ENCODE measurements around the gene POLR1D.
A peak's percentile ranks its signal among the peaks of the same experiment; 100 is the strongest.

Gene POLR1D, protein sequence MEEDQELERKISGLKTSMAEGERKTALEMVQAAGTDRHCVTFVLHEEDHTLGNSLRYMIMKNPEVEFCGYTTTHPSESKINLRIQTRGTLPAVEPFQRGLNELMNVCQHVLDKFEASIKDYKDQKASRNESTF

DNA sequence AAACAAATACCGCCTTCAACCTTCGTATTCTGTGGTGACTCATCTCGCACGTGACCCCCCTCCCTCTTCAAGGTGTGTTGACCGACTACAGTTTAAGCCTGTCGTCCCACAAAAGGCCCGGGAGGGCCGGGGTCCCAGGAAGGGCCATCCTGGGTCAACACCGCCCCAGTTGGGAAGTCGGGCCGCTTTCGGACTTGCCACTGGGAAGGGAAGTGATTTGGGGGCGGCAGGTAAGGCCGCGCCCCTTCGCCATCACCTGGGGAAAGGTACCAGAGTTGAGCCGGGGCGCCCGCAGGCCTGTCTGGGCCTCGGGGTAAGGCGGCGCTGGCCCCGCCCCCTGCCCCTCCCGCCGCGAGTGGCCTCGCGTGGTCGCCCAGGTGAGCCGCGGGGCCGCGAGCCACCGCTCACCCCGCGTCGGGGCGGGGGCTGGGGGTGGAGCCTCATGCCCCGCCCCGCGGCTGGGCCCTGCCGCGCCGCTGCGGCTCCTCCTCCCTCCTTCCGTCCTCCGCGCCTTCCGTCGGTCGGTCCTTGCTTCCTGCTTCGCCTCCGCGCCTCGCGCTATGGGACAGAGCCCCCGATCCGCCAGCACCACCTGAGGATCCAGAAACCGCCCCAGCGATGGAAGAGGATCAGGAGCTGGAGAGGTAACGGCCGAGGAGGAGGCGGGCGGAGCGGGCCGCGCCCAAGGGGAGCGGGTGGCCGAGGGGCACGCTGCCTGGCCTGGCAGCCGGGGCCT lies at the start of gene POLR1D:
POLR1D (plus strand) TSS at position 527 of the 736 bp plus-strand sequence; CDS start at position 619, 92 bp downstream.
- DNase-seq, result peak; percentile 66

DNA sequence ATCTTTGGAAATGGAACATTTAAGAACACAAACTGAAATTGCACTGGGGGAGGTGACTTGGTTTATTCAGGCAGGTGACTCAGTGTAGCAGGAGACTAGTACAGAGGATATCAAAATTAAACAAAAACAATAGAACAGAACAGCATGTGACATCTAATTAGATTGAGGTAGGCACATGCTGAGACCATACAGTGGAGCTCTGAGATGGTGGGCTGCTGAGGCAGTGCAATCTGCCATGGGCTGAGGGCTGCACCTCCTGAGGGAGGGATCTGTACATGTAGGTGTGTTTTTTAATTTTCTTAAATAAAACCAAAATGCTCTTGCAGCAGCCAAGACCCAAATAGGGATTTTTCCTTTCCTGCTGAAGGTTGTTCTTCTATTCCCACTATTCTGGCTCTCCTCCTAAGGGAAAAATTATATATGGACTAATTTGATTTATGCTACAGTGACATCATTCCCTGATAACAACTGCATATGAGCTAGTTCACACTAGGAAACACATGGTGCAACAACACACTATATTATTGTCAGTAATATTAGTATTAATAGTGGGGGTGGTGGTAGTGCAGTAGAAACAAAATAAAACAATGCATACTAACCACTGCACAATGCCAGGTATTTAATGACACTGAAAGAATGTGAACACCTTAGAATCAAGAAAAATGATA lies 49.3 kb upstream of the POLR1D start:
- no peak for DNase-seq

DNA sequence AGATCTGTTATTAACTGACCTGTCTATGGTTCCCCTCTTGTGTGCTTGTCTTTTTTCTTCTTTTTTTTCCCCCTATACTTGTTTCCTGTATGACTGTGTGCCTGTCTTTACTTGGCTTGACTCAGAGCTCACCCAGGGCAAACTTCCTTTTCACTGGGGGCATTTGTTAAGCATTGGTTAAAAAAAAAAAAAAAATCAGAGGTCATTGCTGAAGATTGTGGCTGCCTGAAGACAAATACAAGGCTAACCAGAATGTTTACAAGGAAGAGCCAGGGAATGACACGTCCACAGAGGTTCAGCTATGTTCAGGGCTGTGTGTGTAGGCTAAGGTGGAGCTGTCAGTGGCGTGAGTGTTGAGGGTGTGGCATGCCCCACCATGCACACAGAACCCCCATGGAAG lies 48.4 kb upstream of the POLR1D start:
- peak; percentile 4 for DNase-seq

DNA sequence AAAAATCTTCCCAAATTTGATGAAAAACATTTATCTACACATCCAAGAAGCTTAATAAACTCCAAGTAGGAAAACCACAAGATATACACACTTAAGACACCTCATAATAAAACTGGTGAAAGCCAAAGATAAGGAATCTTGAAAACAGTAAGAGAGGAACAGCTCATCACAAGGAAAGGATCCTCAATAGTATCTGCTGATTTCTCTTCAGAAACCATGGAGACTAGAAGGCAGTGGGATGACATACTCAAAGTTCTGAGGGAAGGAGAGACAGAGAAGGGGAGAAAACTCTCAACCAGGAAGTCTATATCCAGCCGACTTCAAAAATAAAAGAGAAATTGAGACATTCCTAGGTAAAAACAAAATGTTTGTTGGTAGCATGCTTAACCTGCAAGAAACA lies 47.0 kb upstream of the POLR1D start:
- no peak for DNase-seq

DNA sequence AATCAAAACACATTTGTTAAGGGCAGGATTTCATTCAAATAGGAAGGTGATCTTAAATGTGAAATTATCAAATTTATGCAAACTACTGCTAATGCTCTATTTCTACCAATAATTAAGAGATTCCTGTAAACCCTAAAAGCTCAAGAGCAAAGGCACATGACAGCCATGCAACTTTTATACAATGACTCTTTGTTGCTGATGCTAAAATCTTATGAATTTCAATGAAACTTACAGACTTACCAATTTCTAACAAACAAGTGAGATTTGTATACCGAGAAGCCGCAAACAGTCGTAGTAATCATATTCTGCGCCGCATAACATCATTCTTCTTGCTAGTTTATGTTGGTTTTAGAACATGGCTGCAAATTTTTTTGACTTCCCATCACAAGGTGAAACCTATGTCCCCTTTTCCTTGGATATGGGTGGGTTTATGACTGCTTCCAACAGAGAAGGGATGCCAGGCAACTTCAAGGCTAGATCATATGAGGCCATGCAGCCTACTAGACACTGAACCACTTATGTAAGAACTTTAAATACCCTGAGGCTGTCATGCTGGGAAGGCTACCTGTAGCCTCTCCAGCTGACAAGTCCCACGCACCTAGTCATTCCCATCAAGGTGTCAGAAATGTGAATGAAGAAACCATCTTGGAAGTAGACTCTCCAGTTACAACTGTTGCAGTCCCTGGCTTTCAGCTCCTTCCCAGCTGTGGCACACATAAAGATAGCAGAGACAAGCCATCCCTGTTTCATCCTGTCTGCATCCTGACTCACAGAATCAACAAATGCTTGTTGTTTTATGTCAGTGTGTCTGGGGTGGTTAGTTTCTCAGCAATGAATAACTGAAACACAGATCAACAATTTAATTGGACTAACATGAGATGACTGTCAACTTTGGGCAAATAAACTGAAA lies 43.3 kb upstream of the POLR1D start:
- DNase-seq, result no peak

DNA sequence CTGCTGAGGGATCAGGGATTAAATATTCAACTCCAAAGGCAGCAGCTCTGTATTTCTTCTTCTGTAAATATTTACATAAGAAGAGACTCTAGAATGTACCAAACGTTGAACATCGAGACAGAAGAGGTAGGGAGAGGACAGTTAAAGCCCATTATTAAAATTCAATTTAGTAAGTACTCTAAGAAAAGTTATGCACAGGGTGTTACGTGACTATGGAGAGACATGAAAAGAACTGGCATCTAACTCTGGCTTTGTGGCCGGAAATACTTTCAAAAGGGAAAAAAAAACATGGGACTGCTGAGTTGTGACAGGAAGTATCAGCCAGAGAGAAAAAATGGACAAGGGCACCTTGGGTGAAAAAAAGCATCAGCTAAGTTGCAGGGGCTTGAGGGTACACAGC lies 38.0 kb upstream of the POLR1D start:
- no peak for DNase-seq

DNA sequence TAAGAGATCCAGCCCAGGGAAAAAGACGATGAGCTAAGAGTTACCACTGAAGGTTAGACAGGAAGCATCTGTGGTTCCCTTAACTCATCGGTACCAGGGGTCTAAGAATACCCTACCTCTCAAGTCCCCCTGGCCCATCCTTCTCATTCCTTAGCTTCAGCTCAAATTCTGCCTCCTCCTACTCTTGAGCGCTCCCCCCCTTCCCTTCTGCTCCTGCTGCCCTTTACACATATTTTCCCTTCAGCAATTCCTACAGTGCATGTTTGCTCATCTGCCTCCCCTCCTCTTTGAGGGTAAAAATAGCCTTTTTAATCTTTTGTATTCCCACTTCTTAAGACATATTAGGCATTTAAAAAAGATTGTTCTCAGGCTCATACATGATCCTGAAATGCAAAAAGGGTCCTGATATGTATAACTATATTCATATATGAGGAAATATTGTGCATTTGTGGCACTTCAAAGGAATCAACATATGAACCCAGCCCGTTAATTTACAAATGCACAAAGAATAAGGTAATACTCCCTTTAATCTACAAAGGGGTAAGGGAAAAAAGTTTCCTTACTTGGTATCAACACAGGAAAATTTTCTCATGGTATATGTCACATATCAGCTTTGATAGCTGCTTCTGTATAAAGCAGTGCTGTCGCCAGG lies 34.5 kb upstream of the POLR1D start:
- no peak for DNase-seq

DNA sequence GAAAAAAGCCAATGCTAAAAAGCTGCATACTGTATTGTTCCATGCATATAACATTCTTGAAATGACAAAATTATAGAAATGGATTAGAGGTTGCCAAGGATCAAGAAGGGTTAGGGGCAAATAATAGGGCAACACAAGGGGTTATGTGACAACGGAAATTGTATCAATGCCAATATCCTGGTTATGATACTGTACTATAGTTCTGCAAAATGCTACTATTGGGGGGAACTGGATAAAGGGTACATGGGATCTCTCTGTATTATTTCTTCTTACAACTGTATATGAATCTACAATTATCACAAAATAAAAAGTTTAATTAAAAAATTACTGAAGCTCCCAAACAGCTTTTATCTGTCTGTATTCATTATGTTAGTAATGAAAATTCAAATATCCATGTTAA lies 33.3 kb upstream of the POLR1D start:
- no peak for DNase-seq

DNA sequence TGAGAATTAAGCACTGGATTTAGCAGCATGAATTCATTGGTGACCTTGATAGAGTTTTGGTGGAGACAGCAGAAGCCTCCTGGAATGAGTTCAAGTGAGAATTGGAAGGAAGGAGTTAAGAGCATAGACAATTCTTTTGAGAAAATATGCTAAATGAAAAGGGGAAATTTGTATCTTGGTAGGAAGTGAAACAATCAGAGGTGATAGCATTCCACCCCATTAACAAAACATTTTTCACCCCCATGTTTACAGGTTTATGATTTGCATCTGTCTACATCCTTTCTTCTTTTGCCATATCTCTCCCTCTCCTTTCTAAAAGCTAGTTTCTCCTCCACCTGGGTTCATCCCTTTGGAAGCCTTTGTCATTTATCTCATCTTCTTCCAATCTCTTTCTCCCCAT lies 28.8 kb upstream of the POLR1D start:
- DNase-seq, result no peak

DNA sequence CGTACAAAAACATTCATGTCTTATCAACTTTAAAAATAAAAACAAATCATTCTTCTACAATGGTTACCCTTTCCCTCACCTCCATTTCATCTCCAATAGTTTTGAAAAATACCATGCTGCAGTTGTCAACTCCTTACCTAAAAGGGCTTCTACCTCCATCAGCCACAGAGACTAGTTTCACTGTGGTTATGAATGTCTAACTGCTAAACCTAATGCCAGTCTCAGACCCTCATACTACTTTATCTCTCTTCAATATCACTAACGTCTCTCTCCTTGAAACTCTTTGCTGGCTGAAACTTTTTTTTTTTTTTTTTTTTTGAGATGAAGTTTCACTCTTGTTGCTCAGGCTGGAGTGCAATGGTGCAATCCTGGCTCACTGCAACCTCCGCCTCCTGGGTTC lies 28.4 kb upstream of the POLR1D start:
- no peak for DNase-seq

DNA sequence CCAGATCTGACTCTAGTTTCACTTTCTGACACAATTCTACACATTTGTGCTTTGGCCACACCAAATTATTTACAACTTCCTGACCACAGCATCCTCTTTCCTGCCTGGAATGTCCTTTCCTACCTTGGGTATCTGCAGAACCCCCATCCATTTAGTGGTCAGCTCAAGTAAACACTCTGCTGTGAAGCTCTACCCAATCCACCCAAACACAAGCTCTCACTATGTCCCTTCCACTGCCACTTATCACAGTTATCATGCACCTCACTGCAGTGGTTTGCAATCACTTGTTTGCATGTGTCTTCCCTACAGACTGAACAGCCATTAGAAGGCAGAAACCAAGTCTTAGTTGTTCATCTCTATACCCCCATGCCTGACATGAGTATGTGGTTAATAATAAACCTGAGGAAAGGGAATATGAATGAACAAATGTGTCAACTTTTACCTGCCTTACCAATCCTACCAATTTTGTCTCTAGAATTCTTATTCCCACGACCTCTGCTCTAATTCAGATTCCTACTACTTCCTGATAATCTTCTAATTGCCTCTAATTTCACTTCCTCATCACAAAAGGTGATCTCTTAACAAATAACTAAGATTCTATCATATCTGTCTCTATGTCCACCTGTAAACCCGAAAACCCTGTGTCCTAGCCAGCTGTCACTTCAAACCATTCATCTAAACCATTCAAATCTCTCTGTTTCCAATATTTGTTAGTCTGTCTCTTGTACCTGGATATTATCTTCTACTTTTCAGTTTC lies 26.5 kb upstream of the POLR1D start:
- no peak for DNase-seq

DNA sequence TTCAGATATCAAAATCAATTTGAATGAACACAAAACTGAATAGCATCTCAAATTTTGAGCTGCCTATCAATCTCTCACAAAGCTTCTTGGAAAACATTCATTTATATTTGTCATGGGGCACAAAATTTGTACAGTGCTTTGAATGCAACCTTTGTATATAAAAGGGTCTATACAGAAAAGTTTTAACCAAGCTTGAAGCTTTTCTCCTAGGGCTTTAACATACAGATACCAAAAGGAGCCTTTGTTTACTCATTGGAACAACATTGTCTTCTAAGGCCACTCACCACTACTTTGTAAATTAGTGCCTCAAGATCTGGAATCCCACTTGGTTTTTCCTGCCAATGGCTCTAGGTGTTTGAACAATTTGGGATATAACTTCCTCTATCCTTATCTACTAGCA lies 22.6 kb upstream of the POLR1D start:
- DNase-seq, result no peak

DNA sequence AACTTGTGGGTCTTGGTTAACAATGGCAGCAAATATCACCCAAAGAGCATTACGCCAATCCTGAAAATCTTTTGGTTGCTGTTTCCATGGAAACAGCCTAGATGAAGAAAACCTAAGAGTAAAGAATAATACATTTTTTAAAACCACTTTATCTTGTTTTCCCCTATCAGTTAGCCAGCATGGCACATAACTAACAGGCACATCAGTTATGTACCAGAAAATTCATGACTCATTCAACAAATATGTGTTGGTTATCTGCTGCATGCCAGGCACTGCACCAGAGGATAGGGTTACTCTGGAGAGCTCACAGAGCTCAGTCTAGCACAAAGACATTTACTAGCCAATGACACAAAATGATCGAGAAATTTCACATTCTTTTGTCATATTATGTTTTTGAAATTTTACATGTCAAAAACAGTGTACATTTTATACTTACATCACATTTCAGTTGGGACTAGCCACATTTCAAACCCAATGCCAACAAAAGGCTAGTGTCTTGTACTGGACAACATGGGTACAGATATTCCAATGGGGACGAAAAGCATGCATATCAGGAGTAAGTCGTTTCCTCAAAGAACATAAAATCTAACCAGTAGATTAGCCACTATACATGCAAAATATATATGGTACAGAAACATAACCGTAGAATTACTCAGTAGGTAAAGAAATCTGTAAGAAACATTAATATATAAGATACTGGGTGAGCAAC lies 21.7 kb upstream of the POLR1D start:
- DNase-seq, result peak; percentile 69

DNA sequence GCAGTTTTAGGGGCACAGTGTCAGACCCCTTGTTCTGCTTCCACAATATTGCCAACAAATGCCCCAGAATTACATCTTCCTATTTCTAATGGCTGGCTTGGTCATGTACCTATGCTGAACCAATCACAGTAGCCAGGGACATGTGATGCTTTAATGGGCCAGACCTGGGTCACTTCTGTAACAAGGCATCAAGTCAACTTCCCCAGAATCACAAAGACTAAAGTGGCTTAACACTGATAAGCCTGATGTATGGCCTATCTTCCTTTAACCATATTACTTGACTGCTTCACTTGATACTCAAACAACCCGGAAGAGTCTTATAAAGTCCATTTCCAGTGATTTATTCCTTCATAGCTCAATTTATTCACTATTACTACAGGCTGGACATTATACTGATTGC lies 21.0 kb upstream of the POLR1D start:
- no peak for DNase-seq

DNA sequence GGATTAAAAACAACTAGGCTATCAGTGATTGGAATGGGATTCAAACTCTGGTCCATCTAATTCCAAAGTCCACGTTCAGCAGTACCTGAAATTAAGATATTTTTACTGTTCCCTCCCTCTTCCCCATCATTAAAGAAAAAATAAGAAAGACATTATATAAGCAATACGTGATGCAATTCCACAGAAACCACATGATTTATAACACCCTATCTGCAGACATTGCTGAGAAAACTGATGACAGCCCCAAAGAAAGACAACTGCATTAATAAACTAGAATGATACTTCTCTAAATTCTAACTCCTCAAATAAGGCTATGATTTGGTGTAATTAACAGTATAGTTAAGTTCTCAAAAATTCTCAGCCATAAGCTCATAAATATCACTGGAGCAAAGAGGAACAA lies 20.5 kb upstream of the POLR1D start:
- no peak for DNase-seq

DNA sequence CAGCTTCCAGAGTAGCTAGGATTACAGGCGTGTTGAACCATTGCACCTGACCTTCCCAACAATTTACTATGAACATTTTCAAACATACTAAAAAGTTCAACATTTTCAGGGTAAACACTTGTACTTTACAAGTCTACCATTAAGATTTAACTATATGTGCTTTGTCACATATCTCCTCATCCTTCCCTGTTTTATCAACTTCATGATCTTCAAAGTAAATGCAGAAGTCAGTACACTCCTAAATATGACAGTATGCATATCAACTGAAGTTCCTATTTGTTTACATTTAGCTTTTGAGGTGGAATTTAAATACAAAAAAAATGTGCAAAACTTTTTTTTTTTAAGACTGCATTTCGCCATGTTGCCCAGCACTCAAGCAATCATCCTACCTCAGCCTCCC lies 19.9 kb upstream of the POLR1D start:
- DNase-seq, result no peak

DNA sequence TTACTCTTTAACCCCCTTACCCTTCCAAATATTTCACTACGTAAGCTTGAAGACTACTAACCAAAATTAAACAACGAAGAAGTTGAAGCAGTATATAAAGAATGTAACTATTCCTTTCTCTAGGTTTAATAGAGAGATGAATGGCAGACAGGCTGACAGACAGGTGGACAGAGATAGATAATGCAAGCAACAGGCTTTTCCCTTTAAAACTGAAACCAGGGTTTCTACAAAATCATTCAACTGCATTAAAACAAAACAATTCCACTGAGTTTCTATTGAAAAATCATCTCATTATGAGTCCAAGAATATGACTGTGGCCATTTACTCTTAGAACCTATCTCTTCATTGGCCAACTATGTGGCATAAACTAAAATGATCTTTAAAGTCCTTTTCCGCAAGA lies 16.6 kb upstream of the POLR1D start:
- DNase-seq, result no peak

DNA sequence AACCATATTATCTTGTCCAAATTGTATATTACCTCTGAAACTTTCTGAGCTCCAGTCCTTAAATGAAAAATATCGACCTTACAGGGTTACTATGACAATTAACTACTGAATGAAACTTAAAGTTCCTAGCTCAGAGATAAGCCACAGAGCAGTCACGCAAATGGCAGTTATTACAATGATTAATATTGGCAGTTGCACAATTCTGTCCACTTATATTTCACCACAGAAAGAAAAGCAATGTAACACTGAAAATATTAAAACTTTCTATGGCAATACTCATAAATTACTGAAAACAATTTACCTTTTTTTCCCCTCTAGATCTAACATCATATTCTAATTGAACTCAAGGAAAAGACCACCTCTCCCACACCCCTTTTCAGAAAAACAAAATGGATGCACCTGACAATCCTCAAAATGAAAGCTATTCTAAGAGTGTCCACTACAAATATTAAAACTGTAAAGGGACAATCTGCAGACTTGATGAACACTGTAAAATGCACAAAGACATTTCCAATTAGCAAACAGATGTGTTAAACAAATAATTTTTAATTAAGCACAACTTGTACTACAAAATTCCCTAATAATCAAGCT lies 16.0 kb upstream of the POLR1D start:
- no peak for DNase-seq

DNA sequence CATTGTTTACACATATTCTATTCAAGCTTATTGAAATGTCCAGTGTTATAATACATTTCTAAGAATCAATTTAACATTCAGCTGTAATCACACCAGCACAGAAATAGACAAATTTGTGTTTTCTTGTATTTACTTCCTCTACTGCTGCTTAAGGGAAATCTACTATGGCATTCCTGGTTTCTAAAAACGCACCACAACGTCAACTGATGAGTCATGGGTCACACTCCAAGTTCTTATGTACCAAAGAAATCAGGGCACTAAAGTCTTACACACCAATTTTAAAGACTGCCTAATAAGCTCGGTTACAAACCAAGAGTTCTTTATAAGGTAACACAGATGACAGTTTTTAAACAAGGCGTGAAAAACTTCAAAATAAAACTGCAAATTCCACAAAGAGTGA lies 14.6 kb upstream of the POLR1D start:
- peak; percentile 31 for DNase-seq

DNA sequence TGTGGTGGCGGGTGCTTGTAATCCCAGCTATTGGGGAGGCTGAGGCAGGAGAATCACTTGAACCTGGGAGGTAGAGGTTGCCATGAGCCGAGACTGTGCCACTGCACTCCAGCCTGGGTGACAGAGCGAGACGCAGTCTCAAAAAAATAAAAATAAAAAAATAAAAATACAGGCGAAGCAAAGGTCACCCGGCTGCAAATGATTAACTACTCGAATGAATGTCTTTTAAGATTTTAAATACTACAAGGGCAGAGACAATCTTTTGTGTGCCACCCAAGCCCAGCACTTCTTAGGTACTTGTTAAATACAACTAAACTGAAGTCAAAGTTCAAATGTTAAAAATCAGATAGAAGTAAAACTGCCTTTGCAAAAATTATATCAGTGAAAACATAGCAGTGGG lies 8.1 kb upstream of the POLR1D start:
- DNase-seq, result no peak

DNA sequence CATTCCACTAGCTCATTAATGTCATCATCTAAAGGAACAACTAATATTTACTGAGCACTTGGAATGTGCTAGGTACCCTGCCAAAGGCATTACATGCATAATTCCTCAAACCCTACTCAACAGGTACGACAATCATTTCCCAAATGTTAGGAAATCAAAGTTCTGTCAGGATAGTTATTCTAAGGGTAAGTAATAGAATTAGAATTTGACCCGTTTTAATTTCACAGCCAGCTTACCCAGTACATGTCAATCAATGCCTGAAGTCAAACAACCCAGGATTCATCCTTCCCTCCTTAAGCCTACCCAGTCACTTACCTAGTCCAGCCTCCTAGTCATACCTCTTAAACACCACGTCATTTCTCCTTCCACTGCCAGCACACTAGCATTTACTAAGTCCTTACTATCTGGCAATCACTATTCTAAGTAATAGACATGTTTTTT lies 3.8 kb upstream of the POLR1D start:
- no peak for DNase-seq

Data from fibroblast of upper back skin (primary cell).